RWPE2 (cell line): Measurements from ENCODE around the gene DRC3.
A peak's percentile ranks its signal among the peaks of the same experiment; 100 is the strongest.

Experiments
- ATAC-seq: fragments of 200-7000 bp; cut with Tn5 transposase; 3 replicates; pipeline ENCODE4 v1.9.1; 2021; ENCODE audit warnings: low read depth
- DNase-seq: peaks from one replicate; pipeline ENCODE4 v3.0.0-alpha.2; 2020; ENCODE audit warnings: low spot score
- H3K27ac ChIP-seq: fragments of 450-650 bp; 2 replicates; pipeline ENCODE4 v1.5.1; 2017; ENCODE audit warnings: mild to moderate bottlenecking; ENCODE audit not compliant: poor library complexity, severe bottlenecking
- H3K27me3 ChIP-seq: fragments of 250-450 bp; sonication (Bioruptor Pico); 2 replicates; pipeline ENCODE4 v1.5.1; 2021; ENCODE audit warnings: mild to moderate bottlenecking, moderate library complexity; ENCODE audit not compliant: insufficient read depth, poor library complexity, severe bottlenecking
- H3K36me3 ChIP-seq: fragments of 250-450 bp; sonication (Bioruptor Pico); 2 replicates; pipeline ENCODE4 v1.5.1; 2020; ENCODE audit warnings: low read depth, mild to moderate bottlenecking, moderate library complexity
- H3K4me1 ChIP-seq: fragments of 250-450 bp; sonication (Bioruptor Pico); 2 replicates; pipeline ENCODE4 v1.5.1; 2021; ENCODE audit warnings: mild to moderate bottlenecking, moderate library complexity; ENCODE audit not compliant: insufficient read depth, poor library complexity, severe bottlenecking
- H3K4me3 ChIP-seq: fragments of 250-450 bp; sonication (Bioruptor Pico); 2 replicates; pipeline ENCODE4 v1.5.1; 2021; ENCODE audit warnings: mild to moderate bottlenecking, moderate library complexity; ENCODE audit not compliant: severe bottlenecking
- H3K9me3 ChIP-seq: fragments of 250-450 bp; sonication (Bioruptor Pico); 2 replicates; pipeline ENCODE4 v1.5.1; 2021; ENCODE audit warnings: mild to moderate bottlenecking, moderate library complexity; ENCODE audit not compliant: severe bottlenecking
- TF ChIP-seq, protein P1 (sequence below): fragments of 450-650 bp; IDR thresholded peaks from one replicate; pipeline ENCODE4 v1.5.1; 2017; ENCODE audit warnings: mild to moderate bottlenecking, moderate library complexity; ENCODE audit not compliant: poor library complexity, severe bottlenecking

The DRC3 gene

DNA sequence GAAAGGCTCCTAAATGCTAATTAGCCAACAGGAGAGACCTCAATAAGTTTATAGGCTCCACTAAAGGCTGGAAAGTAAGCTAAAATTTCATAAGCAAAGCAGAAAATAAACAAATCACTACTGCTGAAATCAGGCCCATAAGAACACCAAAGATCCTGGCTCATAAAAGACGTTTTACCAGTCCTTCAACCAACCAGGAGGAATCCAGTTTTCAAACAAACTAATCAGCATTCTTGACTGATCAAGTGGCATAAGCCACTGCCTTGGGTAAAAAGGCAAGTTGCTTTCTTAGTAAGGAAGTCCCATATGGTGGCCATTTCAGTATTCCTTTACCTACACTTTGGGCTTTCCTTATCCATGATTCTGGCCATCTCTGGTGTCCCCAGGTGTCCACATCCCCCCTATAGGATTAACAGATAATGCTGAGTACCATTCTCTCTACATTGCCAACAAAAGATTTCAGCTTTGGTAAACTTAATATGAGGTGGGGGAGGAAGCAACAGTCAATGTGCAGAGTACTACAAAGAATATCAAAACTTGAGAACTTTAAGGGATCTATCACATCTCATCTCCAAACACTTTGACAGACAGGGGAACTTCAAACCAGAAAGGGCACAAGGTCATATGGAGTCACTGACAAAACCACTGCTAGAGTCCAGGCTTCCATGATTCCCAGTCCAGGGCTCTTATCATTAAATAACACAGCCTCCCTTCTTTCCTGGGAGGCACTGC lies 1.8 kb upstream of the DRC3 start:
- no peaks in the 10 kb centered on the region for H3K9me3 ChIP-seq
- no peak for ATAC-seq
- H3K27me3 ChIP-seq, result no peaks in the 10 kb centered on the region
- TF ChIP-seq, protein P1, sequence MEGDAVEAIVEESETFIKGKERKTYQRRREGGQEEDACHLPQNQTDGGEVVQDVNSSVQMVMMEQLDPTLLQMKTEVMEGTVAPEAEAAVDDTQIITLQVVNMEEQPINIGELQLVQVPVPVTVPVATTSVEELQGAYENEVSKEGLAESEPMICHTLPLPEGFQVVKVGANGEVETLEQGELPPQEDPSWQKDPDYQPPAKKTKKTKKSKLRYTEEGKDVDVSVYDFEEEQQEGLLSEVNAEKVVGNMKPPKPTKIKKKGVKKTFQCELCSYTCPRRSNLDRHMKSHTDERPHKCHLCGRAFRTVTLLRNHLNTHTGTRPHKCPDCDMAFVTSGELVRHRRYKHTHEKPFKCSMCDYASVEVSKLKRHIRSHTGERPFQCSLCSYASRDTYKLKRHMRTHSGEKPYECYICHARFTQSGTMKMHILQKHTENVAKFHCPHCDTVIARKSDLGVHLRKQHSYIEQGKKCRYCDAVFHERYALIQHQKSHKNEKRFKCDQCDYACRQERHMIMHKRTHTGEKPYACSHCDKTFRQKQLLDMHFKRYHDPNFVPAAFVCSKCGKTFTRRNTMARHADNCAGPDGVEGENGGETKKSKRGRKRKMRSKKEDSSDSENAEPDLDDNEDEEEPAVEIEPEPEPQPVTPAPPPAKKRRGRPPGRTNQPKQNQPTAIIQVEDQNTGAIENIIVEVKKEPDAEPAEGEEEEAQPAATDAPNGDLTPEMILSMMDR, result no peak
- H3K27ac ChIP-seq, result peak overlapping the region; percentile 49
- peaks cover 6% of the 10 kb centered on the region for H3K4me1 ChIP-seq
- DNase-seq, result no peak
- H3K36me3 ChIP-seq, result 0 out of 2 replicates have a peak, but pooled peaks cover 3% of the 10 kb centered on the region
- peak overlapping the region; percentile 87 for H3K4me3 ChIP-seq

DNA sequence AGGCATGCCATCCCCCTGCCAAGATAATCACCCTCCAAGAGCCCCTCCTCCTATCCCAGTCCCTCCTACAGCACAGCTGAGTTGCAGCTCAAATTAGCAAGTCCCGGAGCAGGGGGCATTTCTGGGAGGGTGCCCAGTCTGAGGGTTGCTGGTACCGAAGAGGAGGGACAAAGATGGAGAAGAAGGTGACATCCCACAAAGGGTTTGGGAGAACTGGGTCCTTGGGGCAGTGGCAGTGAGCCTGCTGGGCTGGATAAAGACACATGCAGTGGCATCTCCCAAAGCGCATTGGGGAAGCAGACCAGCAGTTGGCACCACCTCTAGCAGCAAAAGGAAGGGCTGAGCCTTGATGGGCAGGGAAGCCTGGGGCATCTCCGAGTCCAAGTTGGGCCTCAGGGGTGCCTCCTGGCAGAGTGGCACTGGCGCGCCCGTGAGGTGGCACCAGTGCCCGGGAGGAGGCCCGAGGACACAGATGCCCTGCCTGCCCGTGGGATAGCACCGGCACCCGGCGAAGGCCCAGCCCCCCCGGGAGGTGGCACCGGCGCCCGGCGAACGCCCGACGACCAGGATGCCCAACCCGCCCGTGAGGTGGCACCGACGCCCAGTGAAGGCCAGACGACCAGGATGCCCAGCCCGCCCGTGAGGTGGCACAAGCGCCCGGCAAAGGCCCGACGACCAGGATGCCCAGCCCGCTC lies 1.1 kb upstream of the DRC3 start:
- Histone ChIP-seq H3K27me3 (no peaks in the 10 kb centered on the region), H3K36me3 (no peaks in the 10 kb centered on the region), H3K4me3 (peak overlapping the region; percentile 87), H3K4me1 (peaks cover 6% of the 10 kb centered on the region), H3K27ac (peak overlapping the region; percentile 49), H3K9me3 (no peaks in the 10 kb centered on the region)
- ATAC-seq (no peak), DNase-seq (no peak)
- TF ChIP-seq, protein P1, result peak; percentile 14

DNA sequence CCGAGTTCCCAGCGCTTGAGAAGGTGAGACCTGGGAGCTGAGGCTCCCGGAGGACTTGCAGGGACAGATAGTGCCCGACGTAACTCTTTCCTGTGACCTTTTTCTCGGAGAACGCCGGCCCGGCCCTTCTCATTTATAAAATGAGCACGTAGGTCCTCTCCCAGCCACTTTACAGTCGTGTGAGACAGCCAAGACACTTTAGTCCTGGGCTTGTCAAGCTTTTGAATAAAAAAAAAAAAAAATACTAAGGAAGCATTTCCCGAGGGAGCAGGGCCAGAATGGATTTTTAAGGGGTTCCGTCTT lies 241 bp downstream of the DRC3 start:
- ATAC-seq, result no peak
- TF ChIP-seq, protein P1, result no peak
- Histone ChIP-seq H3K4me3 (peak overlapping the region; percentile 41), H3K36me3 (no peaks in the 10 kb centered on the region), H3K27ac (no peak overlapping the region), H3K9me3 (no peaks in the 10 kb centered on the region), H3K27me3 (no peaks in the 10 kb centered on the region), H3K4me1 (peaks cover 6% of the 10 kb centered on the region)
- no peak for DNase-seq

DNA sequence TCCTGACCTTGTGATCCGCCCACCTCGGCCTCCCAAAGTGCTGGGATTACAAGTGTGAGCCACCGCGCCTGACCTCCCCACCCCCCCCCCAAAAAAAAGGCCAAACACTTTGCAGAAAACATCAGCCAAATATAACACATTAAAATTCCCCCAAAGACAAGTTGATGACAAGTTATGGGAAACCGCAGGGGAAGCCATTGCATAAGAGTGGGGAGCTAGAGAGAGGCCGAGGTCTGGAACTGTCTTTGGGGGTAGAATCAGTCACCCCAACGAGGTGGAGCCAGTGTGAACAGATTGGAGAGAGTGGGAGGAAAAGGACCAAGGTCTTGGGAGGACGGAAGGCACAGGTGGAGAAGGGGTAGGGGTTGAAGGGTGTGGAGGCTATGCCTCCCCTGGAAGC lies 2.8 kb downstream of the DRC3 start:
- Histone ChIP-seq H3K9me3 (no peaks in the 10 kb centered on the region), H3K4me1 (peaks cover 6% of the 10 kb centered on the region), H3K27ac (no peak overlapping the region), H3K4me3 (no peak overlapping the region), H3K36me3 (no peaks in the 10 kb centered on the region), H3K27me3 (no peaks in the 10 kb centered on the region)
- no peak for ATAC-seq
- no peak for DNase-seq
- TF ChIP-seq, protein P1, result no peak
